ENCODE results near the gene RAB44. TPM values are rescaled to one million over a fixed set of nuclear protein-coding genes. Genes with fewer than 3 reads are reported as not detected.
A peak's percentile ranks its signal among the peaks of the same experiment; 100 is the strongest.

The RAB44 gene
- total and polyA plus RNA-seq, 4 donors = 0.29 to 0.66 TPM; not detected in 2

- Histone ChIP-seq H3K4me3 (ENCODE audit: low read length in 2 of 2) (no peak overlapping the region), H3K27me3 (ENCODE audit: control insufficient read depth in 1 of 2, insufficient read depth in 2 of 2, low read length in 1 of 2) (no peaks in the 10 kb centered on the region), H3K36me3 (ENCODE audit: control insufficient read depth in 1 of 2, insufficient read depth in 2 of 2, low read length in 1 of 2) (no peaks in the 10 kb centered on the region), H3K27ac (ENCODE audit: low read depth in 1 of 2, low read length in 2 of 2) (no peak overlapping the region), H3K9me3 (ENCODE audit: control insufficient read depth, low read length) (no peaks in the 10 kb centered on the region), H3K4me1 (ENCODE audit: control insufficient read depth in 1 of 2, insufficient read depth in 2 of 2, low read length in 2 of 2) (no peaks in the 10 kb centered on the region)
- intact Hi-C loops (cut with DNase I) = no loop called here
- WGBS, 2 donors = 84 to 87% methylated on average over 4 of the region's 4 CpGs
- no peak for ATAC-seq (ENCODE audit: low FRiP score)
- DNase-seq = no peak
Measured at GRCh38 chr6:36712816-36713215, 15.2 kb downstream of the RAB44 start.

- ATAC-seq (ENCODE audit: low FRiP score) = no peak
- no peak overlapping the region for H3K27ac ChIP-seq (ENCODE audit: low read depth in 1 of 2, low read length in 2 of 2)
- intact Hi-C loops (cut with DNase I) = no loop called here
- no peaks in the 10 kb centered on the region for H3K9me3 ChIP-seq (ENCODE audit: control insufficient read depth, low read length)
- WGBS, 2 donors = 92 to 95% methylated on average over 8 of the region's 8 CpGs
- H3K27me3 ChIP-seq (ENCODE audit: control insufficient read depth in 1 of 2, insufficient read depth in 2 of 2, low read length in 1 of 2) = no peaks in the 10 kb centered on the region
- H3K4me3 ChIP-seq (ENCODE audit: low read length in 2 of 2) = no peak overlapping the region
- DNase-seq = peak in 1 of 2 donors; percentile 68
- no peaks in the 10 kb centered on the region for H3K4me1 ChIP-seq (ENCODE audit: control insufficient read depth in 1 of 2, insufficient read depth in 2 of 2, low read length in 2 of 2)
- H3K36me3 ChIP-seq (ENCODE audit: control insufficient read depth in 1 of 2, insufficient read depth in 2 of 2, low read length in 1 of 2) = no peaks in the 10 kb centered on the region
Measured at GRCh38 chr6:36713846-36714245, 16.2 kb downstream of the RAB44 start.

GRCh38 chr6:36714511-36714910 lies 16.9 kb downstream of the RAB44 start:
- ATAC-seq (ENCODE audit: low FRiP score) (no peak), DNase-seq (peak in 1 of 2 donors; percentile 61)
- Histone ChIP-seq H3K27ac (ENCODE audit: low read depth in 1 of 2, low read length in 2 of 2) (no peak overlapping the region), H3K4me3 (ENCODE audit: low read length in 2 of 2) (no peak overlapping the region), H3K4me1 (ENCODE audit: control insufficient read depth in 1 of 2, insufficient read depth in 2 of 2, low read length in 2 of 2) (no peaks in the 10 kb centered on the region), H3K36me3 (ENCODE audit: control insufficient read depth in 1 of 2, insufficient read depth in 2 of 2, low read length in 1 of 2) (no peaks in the 10 kb centered on the region), H3K9me3 (ENCODE audit: control insufficient read depth, low read length) (no peaks in the 10 kb centered on the region), H3K27me3 (ENCODE audit: control insufficient read depth in 1 of 2, insufficient read depth in 2 of 2, low read length in 1 of 2) (no peaks in the 10 kb centered on the region)
- intact Hi-C loops (cut with DNase I) = no loop called here
- WGBS, 2 donors = 85 to 86% methylated on average over 8 to 10 of the region's 10 CpGs

- intact Hi-C loops (cut with DNase I) = no loop called here
- Histone ChIP-seq H3K36me3 (ENCODE audit: control insufficient read depth in 1 of 2, insufficient read depth in 2 of 2, low read length in 1 of 2) (no peaks in the 10 kb centered on the region), H3K4me1 (ENCODE audit: control insufficient read depth in 1 of 2, insufficient read depth in 2 of 2, low read length in 2 of 2) (no peaks in the 10 kb centered on the region), H3K27ac (ENCODE audit: low read depth in 1 of 2, low read length in 2 of 2) (no peak overlapping the region), H3K9me3 (ENCODE audit: control insufficient read depth, low read length) (no peaks in the 10 kb centered on the region), H3K27me3 (ENCODE audit: control insufficient read depth in 1 of 2, insufficient read depth in 2 of 2, low read length in 1 of 2) (no peaks in the 10 kb centered on the region), H3K4me3 (ENCODE audit: low read length in 2 of 2) (no peak overlapping the region)
- WGBS, 2 donors = 96% methylated on average over 7 of the region's 7 CpGs
- DNase-seq (peak in 1 of 2 donors; percentile 45), ATAC-seq (ENCODE audit: low FRiP score) (no peak)
Measured at GRCh38 chr6:36715469-36715868, 17.8 kb downstream of the RAB44 start.

GRCh38 chr6:36716476-36717093 lies 19.0 kb downstream of the RAB44 start:
- Histone ChIP-seq H3K9me3 (ENCODE audit: control insufficient read depth, low read length) (no peaks in the 10 kb centered on the region), H3K4me1 (ENCODE audit: control insufficient read depth in 1 of 2, insufficient read depth in 2 of 2, low read length in 2 of 2) (no peaks in the 10 kb centered on the region), H3K27me3 (ENCODE audit: control insufficient read depth in 1 of 2, insufficient read depth in 2 of 2, low read length in 1 of 2) (no peaks in the 10 kb centered on the region), H3K4me3 (ENCODE audit: low read length in 2 of 2) (no peak overlapping the region), H3K27ac (ENCODE audit: low read depth in 1 of 2, low read length in 2 of 2) (no peak overlapping the region), H3K36me3 (ENCODE audit: control insufficient read depth in 1 of 2, insufficient read depth in 2 of 2, low read length in 1 of 2) (no peaks in the 10 kb centered on the region)
- 86 to 93% methylated on average over 8 of the region's 8 CpGs for WGBS, 2 donors
- ATAC-seq (ENCODE audit: low FRiP score) (no peak), DNase-seq (peak in 1 of 2 donors; percentile 27)
- intact Hi-C loops (cut with DNase I) = no loop called here

GRCh38 chr6:36717231-36717825 lies 19.7 kb downstream of the RAB44 start:
- no peak for ATAC-seq (ENCODE audit: low FRiP score)

GRCh38 chr6:36717871-36718540 lies 20.4 kb downstream of the RAB44 start:
- no peaks in the 10 kb centered on the region for H3K27me3 ChIP-seq (ENCODE audit: control insufficient read depth in 1 of 2, insufficient read depth in 2 of 2, low read length in 1 of 2)
- DNase-seq = peak in 1 of 2 donors; percentile 61
- no peaks in the 10 kb centered on the region for H3K4me1 ChIP-seq (ENCODE audit: control insufficient read depth in 1 of 2, insufficient read depth in 2 of 2, low read length in 2 of 2)
- intact Hi-C loops (cut with DNase I) = no loop called here
- H3K4me3 ChIP-seq (ENCODE audit: low read length in 2 of 2) = no peak overlapping the region
- no peak overlapping the region for H3K27ac ChIP-seq (ENCODE audit: low read depth in 1 of 2, low read length in 2 of 2)
- no peaks in the 10 kb centered on the region for H3K9me3 ChIP-seq (ENCODE audit: control insufficient read depth, low read length)
- no peaks in the 10 kb centered on the region for H3K36me3 ChIP-seq (ENCODE audit: control insufficient read depth in 1 of 2, insufficient read depth in 2 of 2, low read length in 1 of 2)
- WGBS, 2 donors = 87 to 88% methylated on average over 11 to 12 of the region's 12 CpGs
- ATAC-seq (ENCODE audit: low FRiP score) = no peak

More at GRCh38 chr6:36717231-36717825, 19.7 kb downstream of the RAB44 start:
- H3K27ac ChIP-seq (ENCODE audit: low read depth in 1 of 2, low read length in 2 of 2) = no peak overlapping the region
- H3K4me1 ChIP-seq (ENCODE audit: control insufficient read depth in 1 of 2, insufficient read depth in 2 of 2, low read length in 2 of 2) = no peaks in the 10 kb centered on the region
- intact Hi-C loops (cut with DNase I) = no loop called here
- no peaks in the 10 kb centered on the region for H3K36me3 ChIP-seq (ENCODE audit: control insufficient read depth in 1 of 2, insufficient read depth in 2 of 2, low read length in 1 of 2)
- no peaks in the 10 kb centered on the region for H3K27me3 ChIP-seq (ENCODE audit: control insufficient read depth in 1 of 2, insufficient read depth in 2 of 2, low read length in 1 of 2)
- H3K9me3 ChIP-seq (ENCODE audit: control insufficient read depth, low read length) = no peaks in the 10 kb centered on the region
- no peak overlapping the region for H3K4me3 ChIP-seq (ENCODE audit: low read length in 2 of 2)
- 80 to 86% methylated on average over 13 of the region's 13 CpGs for WGBS, 2 donors
- DNase-seq = peak in 1 of 2 donors; percentile 53

- no peak overlapping the region for H3K27ac ChIP-seq (ENCODE audit: low read depth in 1 of 2, low read length in 2 of 2)
- ATAC-seq (ENCODE audit: low FRiP score) = no peak
- H3K4me1 ChIP-seq (ENCODE audit: control insufficient read depth in 1 of 2, insufficient read depth in 2 of 2, low read length in 2 of 2) = no peaks in the 10 kb centered on the region
- DNase-seq = no peak
- WGBS, 2 donors = 79 to 80% methylated on average over 5 of the region's 5 CpGs
- no peaks in the 10 kb centered on the region for H3K9me3 ChIP-seq (ENCODE audit: control insufficient read depth, low read length)
- H3K4me3 ChIP-seq (ENCODE audit: low read length in 2 of 2) = no peak overlapping the region
- H3K36me3 ChIP-seq (ENCODE audit: control insufficient read depth in 1 of 2, insufficient read depth in 2 of 2, low read length in 1 of 2) = no peaks in the 10 kb centered on the region
- intact Hi-C loops (cut with DNase I) = no loop called here
- no peaks in the 10 kb centered on the region for H3K27me3 ChIP-seq (ENCODE audit: control insufficient read depth in 1 of 2, insufficient read depth in 2 of 2, low read length in 1 of 2)
Measured at GRCh38 chr6:36718560-36718959, 20.9 kb downstream of the RAB44 start.

- Histone ChIP-seq H3K4me3 (ENCODE audit: low read length in 2 of 2) (no peak overlapping the region), H3K27ac (ENCODE audit: low read depth in 1 of 2, low read length in 2 of 2) (no peak overlapping the region), H3K36me3 (ENCODE audit: control insufficient read depth in 1 of 2, insufficient read depth in 2 of 2, low read length in 1 of 2) (no peaks in the 10 kb centered on the region), H3K27me3 (ENCODE audit: control insufficient read depth in 1 of 2, insufficient read depth in 2 of 2, low read length in 1 of 2) (no peaks in the 10 kb centered on the region), H3K9me3 (ENCODE audit: control insufficient read depth, low read length) (no peaks in the 10 kb centered on the region), H3K4me1 (ENCODE audit: control insufficient read depth in 1 of 2, insufficient read depth in 2 of 2, low read length in 2 of 2) (no peaks in the 10 kb centered on the region)
- DNase-seq = peak in 1 of 2 donors; percentile 39
- no peak for ATAC-seq (ENCODE audit: low FRiP score)
- WGBS, 2 donors = 92 to 93% methylated on average over 7 of the region's 7 CpGs
- intact Hi-C loops (cut with DNase I) = no loop called here
Measured at GRCh38 chr6:36719126-36719525, 21.5 kb downstream of the RAB44 start.
